ENCODE results near the gene RNASE7.

- TF ChIP-seq, protein P1, sequence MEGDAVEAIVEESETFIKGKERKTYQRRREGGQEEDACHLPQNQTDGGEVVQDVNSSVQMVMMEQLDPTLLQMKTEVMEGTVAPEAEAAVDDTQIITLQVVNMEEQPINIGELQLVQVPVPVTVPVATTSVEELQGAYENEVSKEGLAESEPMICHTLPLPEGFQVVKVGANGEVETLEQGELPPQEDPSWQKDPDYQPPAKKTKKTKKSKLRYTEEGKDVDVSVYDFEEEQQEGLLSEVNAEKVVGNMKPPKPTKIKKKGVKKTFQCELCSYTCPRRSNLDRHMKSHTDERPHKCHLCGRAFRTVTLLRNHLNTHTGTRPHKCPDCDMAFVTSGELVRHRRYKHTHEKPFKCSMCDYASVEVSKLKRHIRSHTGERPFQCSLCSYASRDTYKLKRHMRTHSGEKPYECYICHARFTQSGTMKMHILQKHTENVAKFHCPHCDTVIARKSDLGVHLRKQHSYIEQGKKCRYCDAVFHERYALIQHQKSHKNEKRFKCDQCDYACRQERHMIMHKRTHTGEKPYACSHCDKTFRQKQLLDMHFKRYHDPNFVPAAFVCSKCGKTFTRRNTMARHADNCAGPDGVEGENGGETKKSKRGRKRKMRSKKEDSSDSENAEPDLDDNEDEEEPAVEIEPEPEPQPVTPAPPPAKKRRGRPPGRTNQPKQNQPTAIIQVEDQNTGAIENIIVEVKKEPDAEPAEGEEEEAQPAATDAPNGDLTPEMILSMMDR (IDR thresholded peaks at IDR 0.05) = no peak
- TF ChIP-seq POLR2A (IDR thresholded peaks at IDR 0.05) (no peak), EP300 (IDR thresholded peaks at IDR 0.05) (no peak)
Measured at GRCh38 chr14:20997115-20997514, 45.0 kb upstream of the RNASE7 start.
